ENCODE results near the gene SPEF1. TPM values are rescaled to one million over a fixed set of nuclear protein-coding genes. Genes with fewer than 3 reads are reported as not detected.
A peak's percentile ranks its signal among the peaks of the same experiment; 100 is the strongest.

SPEF1 gene
- total RNA-seq, 2 donors from 2014 or later, result 0.35 to 0.44 TPM

DNA sequence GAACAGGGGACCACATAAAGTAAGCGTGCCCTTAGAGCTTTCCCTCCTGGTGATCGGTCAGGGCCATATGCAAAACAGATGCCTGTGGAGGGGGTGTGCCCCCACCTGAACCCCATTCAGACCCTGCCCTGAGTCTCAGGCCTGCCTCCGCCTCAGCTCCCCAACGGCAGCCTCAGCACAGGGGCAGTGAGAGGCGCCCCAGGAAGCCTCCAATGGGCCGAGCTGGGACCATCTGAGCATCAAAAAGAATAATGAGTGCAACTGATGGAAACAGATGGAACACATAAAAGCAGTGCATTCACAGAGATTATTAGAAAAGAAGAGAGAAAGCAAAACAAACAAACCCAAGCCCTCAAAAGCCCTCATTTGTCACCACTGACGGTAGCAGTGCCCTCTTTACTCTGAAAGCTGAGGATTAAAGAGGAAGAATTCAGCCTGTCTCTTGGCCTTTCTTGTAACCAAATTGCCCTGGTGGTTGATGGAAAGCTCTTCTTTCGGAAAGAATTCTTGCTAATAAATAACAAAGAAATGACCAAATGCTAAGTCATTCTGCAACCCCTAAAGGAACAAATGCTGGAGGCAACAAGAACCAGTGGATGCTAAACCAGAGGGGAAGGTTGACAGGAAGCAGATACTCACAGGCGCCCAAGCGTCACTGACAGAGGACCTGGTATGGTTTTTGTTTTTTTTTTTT lies 20.4 kb downstream of the SPEF1 start:
- WGBS, 2 experiments (ENCODE audit: insufficient coverage in 1 of 2, insufficient read length in 1 of 2), result 88 to 91% methylated on average over 8 to 10 of the region's 10 CpGs
- H3K9me3 ChIP-seq (ENCODE audit: control insufficient read depth, low read length), result no peaks in the 10 kb centered on the region
- no peak overlapping the region for H3K4me3 ChIP-seq (ENCODE audit: low read length)
- H3K27ac ChIP-seq (ENCODE audit: low read depth, low read length), result no peak overlapping the region
- DNase-seq, result no peak
- no peaks in the 10 kb centered on the region for H3K4me1 ChIP-seq (ENCODE audit: control insufficient read depth, insufficient read depth, low read length)
- H3K4me3 Mint-ChIP-seq, result no peak overlapping the region
- no peaks in the 10 kb centered on the region for H3K9me3 Mint-ChIP-seq
- TF ChIP-seq, protein P1, sequence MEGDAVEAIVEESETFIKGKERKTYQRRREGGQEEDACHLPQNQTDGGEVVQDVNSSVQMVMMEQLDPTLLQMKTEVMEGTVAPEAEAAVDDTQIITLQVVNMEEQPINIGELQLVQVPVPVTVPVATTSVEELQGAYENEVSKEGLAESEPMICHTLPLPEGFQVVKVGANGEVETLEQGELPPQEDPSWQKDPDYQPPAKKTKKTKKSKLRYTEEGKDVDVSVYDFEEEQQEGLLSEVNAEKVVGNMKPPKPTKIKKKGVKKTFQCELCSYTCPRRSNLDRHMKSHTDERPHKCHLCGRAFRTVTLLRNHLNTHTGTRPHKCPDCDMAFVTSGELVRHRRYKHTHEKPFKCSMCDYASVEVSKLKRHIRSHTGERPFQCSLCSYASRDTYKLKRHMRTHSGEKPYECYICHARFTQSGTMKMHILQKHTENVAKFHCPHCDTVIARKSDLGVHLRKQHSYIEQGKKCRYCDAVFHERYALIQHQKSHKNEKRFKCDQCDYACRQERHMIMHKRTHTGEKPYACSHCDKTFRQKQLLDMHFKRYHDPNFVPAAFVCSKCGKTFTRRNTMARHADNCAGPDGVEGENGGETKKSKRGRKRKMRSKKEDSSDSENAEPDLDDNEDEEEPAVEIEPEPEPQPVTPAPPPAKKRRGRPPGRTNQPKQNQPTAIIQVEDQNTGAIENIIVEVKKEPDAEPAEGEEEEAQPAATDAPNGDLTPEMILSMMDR (conservative IDR thresholded peaks at IDR 0.05), result no peak
- H3K27ac Mint-ChIP-seq, result no peak overlapping the region
- no peaks in the 10 kb centered on the region for H3K4me1 Mint-ChIP-seq
- peaks cover 15% of the 10 kb centered on the region for H3K36me3 Mint-ChIP-seq (ENCODE audit: low read depth)
- no peaks in the 10 kb centered on the region for H3K27me3 Mint-ChIP-seq (ENCODE audit: insufficient read depth)
- peaks cover 8% of the 10 kb centered on the region for H3K36me3 ChIP-seq (ENCODE audit: control insufficient read depth, insufficient read depth, low read length)
- no peaks in the 10 kb centered on the region for H3K27me3 ChIP-seq (ENCODE audit: control insufficient read depth, insufficient read depth, low read length, poor library complexity, severe bottlenecking)
- no peak overlapping the region for H3K9ac ChIP-seq (ENCODE audit: extremely low read depth, low read length, poor library complexity, severe bottlenecking)

DNA sequence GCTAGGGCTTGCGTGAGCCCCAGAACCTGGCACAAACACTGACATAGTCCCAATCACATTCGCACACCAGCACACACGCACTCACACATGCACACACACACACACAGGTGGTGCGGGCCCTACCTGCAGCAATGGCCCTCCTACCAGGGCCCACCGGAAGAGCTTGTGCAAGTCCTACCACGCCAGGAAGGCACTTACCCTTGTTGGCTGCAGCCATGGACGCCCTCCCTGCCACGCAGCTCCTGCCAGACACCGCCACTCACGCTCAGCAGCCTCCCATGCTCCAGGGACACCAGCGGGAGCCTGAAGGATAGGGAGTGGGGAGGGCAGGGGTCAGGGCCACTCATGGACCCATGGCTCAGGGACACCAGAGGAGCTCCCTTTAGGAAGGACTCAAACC lies 21.4 kb downstream of the SPEF1 start:
- TF ChIP-seq, protein P1 (conservative IDR thresholded peaks at IDR 0.05), result no peak
- Mint-ChIP-seq H3K9me3 (no peaks in the 10 kb centered on the region), H3K4me3 (no peak overlapping the region), H3K27me3 (ENCODE audit: insufficient read depth) (no peaks in the 10 kb centered on the region), H3K36me3 (ENCODE audit: low read depth) (peaks cover 15% of the 10 kb centered on the region), H3K4me1 (no peaks in the 10 kb centered on the region), H3K27ac (peak overlapping the region; percentile 42)
- H3K9me3 ChIP-seq (ENCODE audit: control insufficient read depth, low read length), result no peaks in the 10 kb centered on the region
- DNase-seq, result no peak
- H3K4me1 ChIP-seq (ENCODE audit: control insufficient read depth, insufficient read depth, low read length), result no peaks in the 10 kb centered on the region
- H3K9ac ChIP-seq (ENCODE audit: extremely low read depth, low read length, poor library complexity, severe bottlenecking), result no peak overlapping the region
- no peaks in the 10 kb centered on the region for H3K27me3 ChIP-seq (ENCODE audit: control insufficient read depth, insufficient read depth, low read length, poor library complexity, severe bottlenecking)
- no peak overlapping the region for H3K27ac ChIP-seq (ENCODE audit: low read depth, low read length)
- 92% methylated on average over 4 to 11 of the region's 11 CpGs for WGBS, 2 experiments (ENCODE audit: insufficient coverage in 1 of 2, insufficient read length in 1 of 2)
- H3K36me3 ChIP-seq (ENCODE audit: control insufficient read depth, insufficient read depth, low read length), result peaks cover 8% of the 10 kb centered on the region
- no peak overlapping the region for H3K4me3 ChIP-seq (ENCODE audit: low read length)

DNA sequence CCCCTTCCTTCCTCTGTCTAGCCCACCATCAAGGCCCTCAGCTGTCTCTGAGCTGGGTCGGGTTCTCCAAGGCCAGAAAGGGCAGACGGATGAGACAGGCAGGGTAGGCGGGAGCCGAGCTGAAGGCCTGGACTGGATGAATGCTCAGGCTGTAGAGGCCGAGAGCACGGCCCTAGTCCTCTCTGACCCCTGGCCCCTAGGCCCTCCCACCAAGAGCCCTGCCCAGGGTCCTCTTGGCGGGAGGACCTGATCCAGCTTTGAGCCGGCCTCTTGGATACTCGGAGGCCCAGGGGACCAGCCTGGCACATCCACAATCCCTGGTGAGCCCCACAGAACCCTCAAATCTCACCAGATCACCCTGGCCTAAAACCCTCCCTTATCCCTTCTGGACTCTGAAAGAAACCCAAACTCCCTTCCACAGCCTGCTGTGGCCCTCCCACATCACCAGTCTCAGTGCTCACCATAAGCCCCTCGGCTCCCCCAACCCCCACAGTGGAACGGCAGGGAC lies 21.9 kb downstream of the SPEF1 start:
- TF ChIP-seq, protein P1 (conservative IDR thresholded peaks at IDR 0.05), result no peak
- Histone ChIP-seq H3K27me3 (ENCODE audit: control insufficient read depth, insufficient read depth, low read length, poor library complexity, severe bottlenecking) (no peaks in the 10 kb centered on the region), H3K9ac (ENCODE audit: extremely low read depth, low read length, poor library complexity, severe bottlenecking) (no peak overlapping the region), H3K36me3 (ENCODE audit: control insufficient read depth, insufficient read depth, low read length) (peaks cover 8% of the 10 kb centered on the region), H3K4me1 (ENCODE audit: control insufficient read depth, insufficient read depth, low read length) (no peaks in the 10 kb centered on the region), H3K9me3 (ENCODE audit: control insufficient read depth, low read length) (no peaks in the 10 kb centered on the region), H3K27ac (ENCODE audit: low read depth, low read length) (no peak overlapping the region), H3K4me3 (ENCODE audit: low read length) (no peak overlapping the region)
- no peaks in the 10 kb centered on the region for H3K27me3 Mint-ChIP-seq (ENCODE audit: insufficient read depth)
- H3K27ac Mint-ChIP-seq, result no peak overlapping the region
- H3K9me3 Mint-ChIP-seq, result no peaks in the 10 kb centered on the region
- 84 to 94% methylated on average over 6 to 11 of the region's 11 CpGs for WGBS, 2 experiments (ENCODE audit: insufficient coverage in 1 of 2, insufficient read length in 1 of 2)
- no peaks in the 10 kb centered on the region for H3K4me1 Mint-ChIP-seq
- H3K4me3 Mint-ChIP-seq, result no peak overlapping the region
- DNase-seq, result no peak
- peaks cover 15% of the 10 kb centered on the region for H3K36me3 Mint-ChIP-seq (ENCODE audit: low read depth)
